Mesothelial cell of epicardium (in vitro differentiated cells): ENCODE measurements around the gene OPHN1. TPM values are rescaled to one million over a fixed set of nuclear protein-coding genes. Genes with fewer than 3 reads are reported as not detected.

Experiments
- DNase-seq, 2 experiments: peaks; one replicate each; pipeline ENCODE4 v3.0.0; 2021; ENCODE audit warnings: low spot score in 2 of 2; ENCODE audit not compliant: unreplicated experiment in 2 of 2
- H3K27ac Mint-ChIP-seq: 2 replicates; pipeline ENCODE4 v1.8.0; 2021; ENCODE audit warnings: mixed read lengths
- H3K27me3 Mint-ChIP-seq: 2 replicates; pipeline ENCODE4 v1.8.0; 2021; ENCODE audit warnings: low read depth, mixed read lengths
- H3K36me3 Mint-ChIP-seq: 2 replicates; pipeline ENCODE4 v1.8.0; 2021; ENCODE audit warnings: mixed read lengths
- H3K4me1 Mint-ChIP-seq: 2 replicates; pipeline ENCODE4 v1.8.0; 2021; ENCODE audit warnings: mixed read lengths
- H3K4me3 Mint-ChIP-seq: 2 replicates; pipeline ENCODE4 v1.8.0; 2021; ENCODE audit warnings: mild to moderate bottlenecking, moderate library complexity, mixed read lengths
- H3K9me3 Mint-ChIP-seq: 2 replicates; pipeline ENCODE4 v1.8.0; 2021; ENCODE audit warnings: mixed read lengths
- total RNA-seq: library from RNA; stranded (reverse); gene quantifications from 3 replicates; pipeline ENCODE4 v1.2.1, GENCODE V29; 2021
- TF ChIP-seq, protein P1 (sequence below): fragments of 200-600 bp; sonication (generic); IDR thresholded peaks from one replicate; pipeline ENCODE4 v1.5.0; 2021; ENCODE audit warnings: antibody characterized with exemption; ENCODE audit not compliant: unreplicated experiment

The OPHN1 gene
- total RNA-seq, 1 donor from 2014 or later = 8.6 TPM

DNA sequence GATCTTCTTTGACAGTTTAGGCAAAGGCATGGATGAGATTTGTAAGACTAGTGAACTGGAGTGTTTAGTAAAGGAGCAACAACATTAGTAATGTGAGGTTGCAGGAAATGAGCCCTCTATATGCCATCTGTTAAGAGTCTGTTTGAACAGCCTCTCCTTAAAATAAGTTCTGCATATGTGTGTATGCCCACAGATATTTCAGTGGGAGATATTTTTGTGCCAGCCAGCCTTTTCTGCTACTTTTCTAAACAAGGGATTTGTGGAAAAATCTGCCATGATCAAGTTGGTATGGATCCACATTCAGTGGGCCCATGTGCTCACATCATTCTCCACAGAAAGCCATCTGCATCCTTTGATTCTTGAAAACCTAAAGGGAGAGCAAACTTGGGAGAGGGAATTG, 237.7 kb downstream of the OPHN1 start:
- TF ChIP-seq, protein P1, sequence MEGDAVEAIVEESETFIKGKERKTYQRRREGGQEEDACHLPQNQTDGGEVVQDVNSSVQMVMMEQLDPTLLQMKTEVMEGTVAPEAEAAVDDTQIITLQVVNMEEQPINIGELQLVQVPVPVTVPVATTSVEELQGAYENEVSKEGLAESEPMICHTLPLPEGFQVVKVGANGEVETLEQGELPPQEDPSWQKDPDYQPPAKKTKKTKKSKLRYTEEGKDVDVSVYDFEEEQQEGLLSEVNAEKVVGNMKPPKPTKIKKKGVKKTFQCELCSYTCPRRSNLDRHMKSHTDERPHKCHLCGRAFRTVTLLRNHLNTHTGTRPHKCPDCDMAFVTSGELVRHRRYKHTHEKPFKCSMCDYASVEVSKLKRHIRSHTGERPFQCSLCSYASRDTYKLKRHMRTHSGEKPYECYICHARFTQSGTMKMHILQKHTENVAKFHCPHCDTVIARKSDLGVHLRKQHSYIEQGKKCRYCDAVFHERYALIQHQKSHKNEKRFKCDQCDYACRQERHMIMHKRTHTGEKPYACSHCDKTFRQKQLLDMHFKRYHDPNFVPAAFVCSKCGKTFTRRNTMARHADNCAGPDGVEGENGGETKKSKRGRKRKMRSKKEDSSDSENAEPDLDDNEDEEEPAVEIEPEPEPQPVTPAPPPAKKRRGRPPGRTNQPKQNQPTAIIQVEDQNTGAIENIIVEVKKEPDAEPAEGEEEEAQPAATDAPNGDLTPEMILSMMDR = no peak
- H3K27me3 Mint-ChIP-seq = no peaks in the 10 kb centered on the region
- no peaks in the 10 kb centered on the region for H3K4me1 Mint-ChIP-seq
- peaks cover 7% of the 10 kb centered on the region for H3K9me3 Mint-ChIP-seq
- no peak overlapping the region for H3K4me3 Mint-ChIP-seq
- DNase-seq = no peak
- H3K27ac Mint-ChIP-seq = no peak overlapping the region
- no peaks in the 10 kb centered on the region for H3K36me3 Mint-ChIP-seq

DNA sequence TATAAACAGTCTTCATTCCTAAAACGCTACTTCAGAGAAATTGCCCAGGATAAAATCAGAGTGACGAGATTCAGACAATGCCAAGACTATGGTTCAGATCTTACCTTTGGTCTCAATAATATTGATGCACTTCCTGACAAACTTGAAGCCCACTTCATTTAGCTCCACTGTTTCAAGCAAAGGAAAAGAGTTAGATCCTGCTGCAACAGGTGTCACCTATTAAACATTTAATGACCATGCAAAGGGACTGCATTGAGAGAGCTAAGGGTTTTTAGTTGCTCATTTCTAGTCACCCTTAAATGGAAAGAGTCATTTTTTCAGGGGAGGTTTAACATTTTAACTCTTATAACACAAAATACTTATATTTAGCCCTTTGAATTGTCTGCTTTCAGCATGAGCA, 239.5 kb downstream of the OPHN1 start:
- H3K9me3 Mint-ChIP-seq = peaks cover 7% of the 10 kb centered on the region
- no peaks in the 10 kb centered on the region for H3K4me1 Mint-ChIP-seq
- TF ChIP-seq, protein P1 = no peak
- H3K27ac Mint-ChIP-seq = no peak overlapping the region
- H3K36me3 Mint-ChIP-seq = no peaks in the 10 kb centered on the region
- no peaks in the 10 kb centered on the region for H3K27me3 Mint-ChIP-seq
- H3K4me3 Mint-ChIP-seq = no peak overlapping the region
- DNase-seq = no peak

DNA sequence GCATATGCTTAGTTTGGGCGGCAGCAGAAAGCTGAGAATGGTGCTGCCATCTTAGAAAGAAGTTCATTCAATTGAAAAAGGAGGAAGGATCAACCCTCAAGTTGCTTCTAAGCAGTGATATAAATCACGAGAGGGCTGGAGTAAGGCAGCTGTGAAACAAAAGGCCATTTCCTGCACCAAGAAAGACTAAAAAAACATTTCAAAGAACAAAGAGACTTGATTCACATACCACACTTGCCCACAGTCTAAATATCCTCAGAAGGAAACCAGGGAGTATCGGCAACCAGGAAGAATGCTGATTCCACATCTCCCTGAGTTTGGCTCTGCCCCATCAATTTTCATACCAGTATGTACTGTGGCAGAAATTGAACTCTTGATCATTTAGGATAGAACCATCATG, 240.1 kb downstream of the OPHN1 start:
- Mint-ChIP-seq H3K4me1 (no peaks in the 10 kb centered on the region), H3K27me3 (no peaks in the 10 kb centered on the region), H3K36me3 (no peaks in the 10 kb centered on the region), H3K27ac (no peak overlapping the region), H3K9me3 (peaks cover 7% of the 10 kb centered on the region), H3K4me3 (no peak overlapping the region)
- TF ChIP-seq, protein P1 = no peak
- no peak for DNase-seq

DNA sequence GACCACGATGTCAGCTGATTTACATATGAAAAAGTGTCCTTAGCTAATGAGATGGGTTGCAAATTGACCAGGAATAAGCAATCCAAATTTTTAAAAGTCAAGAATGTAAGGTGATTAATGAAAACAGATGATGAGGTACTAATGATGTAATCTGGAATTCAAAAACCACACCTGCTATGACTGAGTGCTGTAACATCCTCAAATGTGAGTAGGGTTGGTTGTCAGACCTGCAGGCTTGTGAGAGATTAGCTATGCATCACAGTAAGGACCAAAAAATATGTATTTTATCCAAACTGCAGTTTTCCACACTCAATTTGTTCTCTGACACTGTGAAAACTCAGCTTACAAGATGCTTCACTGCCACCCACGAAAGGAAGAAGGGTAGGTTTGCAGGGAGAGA, 242.5 kb downstream of the OPHN1 start:
- H3K4me3 Mint-ChIP-seq = no peak overlapping the region
- H3K36me3 Mint-ChIP-seq = no peaks in the 10 kb centered on the region
- H3K4me1 Mint-ChIP-seq = no peaks in the 10 kb centered on the region
- DNase-seq = no peak
- peaks cover 10% of the 10 kb centered on the region for H3K9me3 Mint-ChIP-seq
- TF ChIP-seq, protein P1 = no peak
- H3K27ac Mint-ChIP-seq = no peak overlapping the region
- H3K27me3 Mint-ChIP-seq = no peaks in the 10 kb centered on the region

DNA sequence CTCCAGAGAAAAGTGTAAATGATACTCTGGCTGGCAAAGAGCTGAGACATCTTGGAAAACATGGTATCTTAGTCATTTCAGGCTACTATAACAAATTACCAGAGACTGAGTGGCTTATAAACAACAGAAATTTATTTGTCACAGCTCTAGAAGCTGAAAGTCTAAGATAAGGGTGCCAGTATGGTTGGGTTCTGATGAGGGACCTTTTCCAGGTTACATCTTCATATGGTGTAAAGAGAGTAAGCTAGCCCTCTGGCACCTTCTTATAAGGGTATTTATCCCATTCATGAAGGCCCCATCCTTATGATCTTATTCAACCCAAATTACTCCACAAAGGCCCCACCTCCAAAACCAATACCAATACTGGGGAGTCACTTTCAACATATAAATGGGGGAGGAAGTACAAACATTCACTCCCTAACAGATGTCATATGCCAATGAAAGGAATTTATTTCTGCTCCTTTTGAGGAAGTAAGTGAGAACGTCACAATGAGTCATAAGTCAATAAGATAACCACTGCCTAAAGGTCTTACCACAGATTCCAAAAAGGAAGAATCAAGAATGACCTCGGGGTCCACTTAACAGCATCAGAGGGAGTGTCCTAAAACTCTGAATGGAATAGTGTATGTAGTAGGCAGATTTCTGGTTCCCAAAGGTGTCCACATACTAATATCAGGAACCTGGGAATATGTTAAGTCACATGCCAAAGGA, 246.6 kb downstream of the OPHN1 start:
- Mint-ChIP-seq H3K27ac (no peak overlapping the region), H3K4me1 (no peaks in the 10 kb centered on the region), H3K4me3 (no peak overlapping the region), H3K27me3 (no peaks in the 10 kb centered on the region), H3K36me3 (no peaks in the 10 kb centered on the region), H3K9me3 (peaks cover 3% of the 10 kb centered on the region)
- TF ChIP-seq, protein P1 = no peak
- no peak for DNase-seq
